Measurements from ENCODE around the gene ATP5F1D.

The ATP5F1D gene

GRCh38 chr19:1259876-1260748 is 18.6 kb downstream of the ATP5F1D start:
- peak overlapping the region; percentile 46 for H3K4me3 ChIP-seq (ENCODE audit: low read depth, low read length)
- TF ChIP-seq CTCF (IDR thresholded peaks at IDR 0.05; ENCODE audit: borderline replicate concordance, insufficient read depth, low read depth, low read length), result no peak

GRCh38 chr19:1260749-1261537 is 19.4 kb downstream of the ATP5F1D start:
- H3K4me3 ChIP-seq (ENCODE audit: low read depth, low read length), result peak overlapping the region; percentile 68

GRCh38 chr19:1261538-1261797 is 19.9 kb downstream of the ATP5F1D start:
- TF ChIP-seq CTCF (IDR thresholded peaks at IDR 0.05; ENCODE audit: borderline replicate concordance, insufficient read depth, low read depth, low read length), result peak; percentile 44; the same call in 1 of the 2 replicates
- peak overlapping the region; percentile 68 for H3K4me3 ChIP-seq (ENCODE audit: low read depth, low read length)

More at GRCh38 chr19:1260749-1261537, 19.4 kb downstream of the ATP5F1D start:
- no peak for TF ChIP-seq CTCF (IDR thresholded peaks at IDR 0.05; ENCODE audit: borderline replicate concordance, insufficient read depth, low read depth, low read length)

GRCh38 chr19:1261798-1262622 is 20.5 kb downstream of the ATP5F1D start:
- no peak for TF ChIP-seq CTCF (IDR thresholded peaks at IDR 0.05; ENCODE audit: borderline replicate concordance, insufficient read depth, low read depth, low read length)
- peak overlapping the region; percentile 68 for H3K4me3 ChIP-seq (ENCODE audit: low read depth, low read length)

- no peak for TF ChIP-seq CTCF (IDR thresholded peaks at IDR 0.05; ENCODE audit: borderline replicate concordance, insufficient read depth, low read depth, low read length)
- peak overlapping the region; percentile 68 for H3K4me3 ChIP-seq (ENCODE audit: low read depth, low read length)
Measured at GRCh38 chr19:1262623-1263123, 21.1 kb downstream of the ATP5F1D start.

GRCh38 chr19:1263188-1263587 is 21.6 kb downstream of the ATP5F1D start:
- TF ChIP-seq CTCF (IDR thresholded peaks at IDR 0.05; ENCODE audit: borderline replicate concordance, insufficient read depth, low read depth, low read length), result no peak
- H3K4me3 ChIP-seq (ENCODE audit: low read depth, low read length), result peak overlapping the region; percentile 68
